Endothelial cell of umbilical vein (primary cell): ENCODE data around the gene MAST4. TPM values are rescaled to one million over a fixed set of nuclear protein-coding genes. Genes with fewer than 3 reads are reported as not detected.

Experiments
- BruUV-seq: library from RNA; stranded (reverse); fragments of 400-500 nt; replicated peaks from 2 replicates; lab custom pipeline; 2021; lab: Mats Ljungman, UMichigan
- CTCF ChIA-PET: fragments of 300-600, 350-600 bp; sonication (Branson Sonifier 250); formaldehyde crosslinking; loops from one replicate; lab custom pipeline; 2021; ENCODE audit warnings: antibody characterized with exemption, inconsistent platforms; lab: Charles Lee
- POLR2A ChIA-PET: fragments of 300-600, 350-600 bp; sonication (Branson Sonifier 250); formaldehyde crosslinking; loops from one replicate; lab custom pipeline; 2021; ENCODE audit warnings: antibody characterized with exemption, inconsistent platforms; lab: Charles Lee
- DNase-seq: peaks from one replicate; pipeline ENCODE4 v3.0.0-alpha.2; 2011; ENCODE audit warnings: low read depth, low spot score
- FAIRE-seq: peaks from 2 replicates; lab custom pipeline; 2011; peaks lifted over from hg19 to GRCh38; lab: Jason Lieb, UNC
- H2AFZ ChIP-seq: 2 replicates; pipeline ENCODE4 v1.6.0; 2012; ENCODE audit warnings: low read depth, low read length, control low read depth, inconsistent platforms
- H3K27ac ChIP-seq: 2 replicates; pipeline ENCODE4 v1.5.1; 2011; ENCODE audit warnings: low read depth, mild to moderate bottlenecking, control low read depth, low read length, moderate library complexity; ENCODE audit not compliant: insufficient read depth
- H3K27me3 ChIP-seq, 2 experiments: 2 replicates each; pipeline versions ENCODE4 v1.6.0 to v1.6.1; 2011; ENCODE audit warnings: low read length in 2 of 2, mixed read lengths in 1 of 2; ENCODE audit not compliant: control insufficient read depth in 2 of 2, insufficient read depth in 2 of 2
- H3K36me3 ChIP-seq, 2 experiments: 2 replicates in 1 of 2; 3 replicates in 1 of 2; pipeline ENCODE4 v1.5.1; 2011; ENCODE audit warnings: low read length in 2 of 2, mild to moderate bottlenecking in 1 of 2, moderate library complexity in 1 of 2; ENCODE audit not compliant: control insufficient read depth in 2 of 2, insufficient read depth in 2 of 2; ENCODE audit errors: extremely low read depth in 1 of 2
- H3K4me1 ChIP-seq: 3 replicates; pipeline ENCODE4 v1.5.1; 2011; ENCODE audit warnings: mild to moderate bottlenecking, low read length; ENCODE audit not compliant: control insufficient read depth, insufficient read depth; ENCODE audit errors: extremely low read depth
- H3K4me2 ChIP-seq: 2 replicates; pipeline ENCODE4 v1.6.1; 2011; ENCODE audit warnings: low read length, control low read depth, mixed read lengths; ENCODE audit not compliant: insufficient read depth
- H3K4me3 ChIP-seq, 3 experiments: fragments of 200-600 bp in 1 of 3; sonication (generic), shearing (Covaris generic) in 1 of 3; replicated peaks in 1 of 3; 2 replicates each; pipeline ENCODE4 v1.5.1; 2011 to 2016; ENCODE audit warnings: control low read depth in 3 of 3, low read length in 3 of 3, mild to moderate bottlenecking in 2 of 3, inconsistent platforms in 1 of 3, low read depth in 1 of 3, moderate library complexity in 1 of 3; ENCODE audit not compliant: insufficient read depth in 1 of 3
- H3K79me2 ChIP-seq: 2 replicates; pipeline ENCODE4 v1.6.0; 2012; ENCODE audit warnings: low read length, inconsistent platforms; ENCODE audit not compliant: control insufficient read depth, insufficient read depth
- H3K9ac ChIP-seq: replicated peaks from 2 replicates; pipeline ENCODE3; 2011; ENCODE audit warnings: low read length, control low read depth; ENCODE audit not compliant: insufficient read depth; ENCODE audit errors: extremely low read depth
- H3K9me1 ChIP-seq: replicated peaks from 3 replicates; pipeline ENCODE4 v1.6.0; 2011; ENCODE audit warnings: mild to moderate bottlenecking, low read length; ENCODE audit not compliant: control insufficient read depth, insufficient read depth; ENCODE audit errors: extremely low read depth
- H3K9me3 ChIP-seq: replicated peaks from 2 replicates; pipeline ENCODE4 v1.5.1; 2012; ENCODE audit warnings: low read length, inconsistent platforms; ENCODE audit not compliant: control insufficient read depth, insufficient read depth
- H4K20me1 ChIP-seq: replicated peaks from 2 replicates; pipeline ENCODE3; 2011; ENCODE audit warnings: mild to moderate bottlenecking, low read length; ENCODE audit not compliant: control insufficient read depth, insufficient read depth; ENCODE audit errors: extremely low read depth
- EZH2 ChIP-seq: IDR thresholded peaks from 2 replicates; pipeline ENCODE4 v1.6.1; 2012; ENCODE audit warnings: borderline replicate concordance, low read depth, mild to moderate bottlenecking, moderate library complexity, low read length, inconsistent platforms; ENCODE audit not compliant: severe bottlenecking
- FOS ChIP-seq: IDR thresholded peaks from 2 replicates; pipeline ENCODE4 v1.6.1; 2011; ENCODE audit warnings: mild to moderate bottlenecking, low read length, moderate library complexity, borderline replicate concordance; ENCODE audit not compliant: insufficient read depth
- GATA2 ChIP-seq: IDR thresholded peaks from 2 replicates; pipeline ENCODE4 v1.7.0; 2011; ENCODE audit warnings: low read depth, mild to moderate bottlenecking, moderate library complexity, mixed read lengths, low read length; ENCODE audit not compliant: insufficient read length, insufficient read depth
- JUN ChIP-seq: IDR thresholded peaks from 2 replicates; pipeline ENCODE4 v1.6.1; 2011; ENCODE audit warnings: borderline replicate concordance, low read depth; ENCODE audit not compliant: insufficient read length, insufficient read depth
- MYC ChIP-seq: IDR thresholded peaks from one replicate; pipeline ENCODE4 v1.6.1; 2011; ENCODE audit warnings: mild to moderate bottlenecking, low read depth, low read length
- POLR2A ChIP-seq: IDR thresholded peaks from 2 replicates; pipeline ENCODE4 v1.6.1; 2012; ENCODE audit warnings: low read depth, mild to moderate bottlenecking, control low read depth, low read length
- POLR2AphosphoS5 ChIP-seq: IDR thresholded peaks from 2 replicates; pipeline ENCODE4 v1.6.1; 2012; ENCODE audit warnings: low read depth, mild to moderate bottlenecking, control low read depth, low read length, moderate library complexity; ENCODE audit not compliant: insufficient read depth
- dilution Hi-C: fragments of 300-500 bp; cut with MboI; formaldehyde crosslinking; loops from one replicate; pipeline ENCODE4 v1.15.0; 2019; ENCODE audit warnings: low sequenced_read_pairs; ENCODE audit not compliant: extremely low pct_ligation_motif_present
- intact Hi-C: fragments of 100-400 bp; cut with micrococcal nuclease; formaldehyde crosslinking; loops from one replicate; pipeline ENCODE4 v1.10.0; 2022
- polyA plus RNA-seq, 4 experiments: library from polyadenylated mRNA; depleted of rRNA in 3 of 4; stranded (reverse) in 3 of 4; unstranded in 1 of 4; fragments of >200 nt; gene quantifications; 2 replicates each; pipeline versions ENCODE4 v1.2.1 to v1.2.3, GENCODE V29; 2011 to 2012; ENCODE audit warnings: missing spikeins in 1 of 4
- total RNA-seq: library from RNA; stranded (reverse); gene quantifications from 2 replicates; pipeline ENCODE4 v1.2.3, GENCODE V29; 2021
- TF ChIP-seq, protein P1 (sequence below), 2 donors: IDR thresholded peaks; 1 replicate in 1 of 2; 2 replicates in 1 of 2; pipeline ENCODE4 v1.5.1; 2011; ENCODE audit warnings: low read length in 2 of 2, mild to moderate bottlenecking in 2 of 2, moderate library complexity in 2 of 2, control low read depth in 1 of 2, inconsistent platforms in 1 of 2, low read depth in 1 of 2; ENCODE audit not compliant: insufficient read depth in 1 of 2; ENCODE audit errors: extremely low read depth in 1 of 2
- TF ChIP-seq, protein P2 (sequence below): IDR thresholded peaks from 2 replicates; pipeline ENCODE4 v1.6.1; 2011; ENCODE audit not compliant: insufficient read depth, insufficient read length

The MAST4 gene
- total and polyA plus RNA-seq, 2 donors (not counting 3 experiments of a cell fraction or from before 2014, with no cell fraction given): 40.2 to 116 TPM

DNA sequence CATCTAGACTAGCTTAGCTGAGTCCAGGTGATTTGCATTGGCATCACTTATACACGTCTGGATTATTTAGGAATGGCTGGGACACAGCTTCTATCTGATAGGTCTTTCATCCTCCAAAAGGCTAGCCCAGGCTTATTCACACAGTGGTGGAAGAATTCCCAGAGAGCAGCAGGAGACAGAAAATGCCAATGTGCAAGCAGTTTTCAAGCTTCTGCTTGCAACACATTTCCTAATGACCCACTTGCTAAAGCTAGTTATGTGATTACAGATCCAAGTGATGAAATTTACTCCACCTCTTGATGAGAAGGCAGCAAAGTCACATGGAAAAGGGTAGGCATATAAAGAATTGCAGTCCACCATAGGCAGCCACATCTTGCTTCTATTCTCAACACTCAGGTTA lies 44.2 kb upstream of the MAST4 start:
- dilution Hi-C loops: no loop called here
- Histone ChIP-seq H3K9me3 (no peaks in the 10 kb centered on the region), H3K9me1 (no peaks in the 10 kb centered on the region), H3K79me2 (no peaks in the 10 kb centered on the region), H3K9ac (no peak overlapping the region), H3K27ac (no peak overlapping the region), H4K20me1 (no peaks in the 10 kb centered on the region), H3K4me3 (no peak overlapping the region), H3K4me1 (no peaks in the 10 kb centered on the region), H2AFZ (no peak overlapping the region), H3K4me2 (no peak overlapping the region), H3K36me3 (no peaks in the 10 kb centered on the region), H3K27me3 (no peaks in the 10 kb centered on the region)
- POLR2A ChIA-PET: no interaction called here
- no TSS peak for BruUV-seq
- CTCF ChIA-PET: no interaction called here
- TF ChIP-seq, protein P1, sequence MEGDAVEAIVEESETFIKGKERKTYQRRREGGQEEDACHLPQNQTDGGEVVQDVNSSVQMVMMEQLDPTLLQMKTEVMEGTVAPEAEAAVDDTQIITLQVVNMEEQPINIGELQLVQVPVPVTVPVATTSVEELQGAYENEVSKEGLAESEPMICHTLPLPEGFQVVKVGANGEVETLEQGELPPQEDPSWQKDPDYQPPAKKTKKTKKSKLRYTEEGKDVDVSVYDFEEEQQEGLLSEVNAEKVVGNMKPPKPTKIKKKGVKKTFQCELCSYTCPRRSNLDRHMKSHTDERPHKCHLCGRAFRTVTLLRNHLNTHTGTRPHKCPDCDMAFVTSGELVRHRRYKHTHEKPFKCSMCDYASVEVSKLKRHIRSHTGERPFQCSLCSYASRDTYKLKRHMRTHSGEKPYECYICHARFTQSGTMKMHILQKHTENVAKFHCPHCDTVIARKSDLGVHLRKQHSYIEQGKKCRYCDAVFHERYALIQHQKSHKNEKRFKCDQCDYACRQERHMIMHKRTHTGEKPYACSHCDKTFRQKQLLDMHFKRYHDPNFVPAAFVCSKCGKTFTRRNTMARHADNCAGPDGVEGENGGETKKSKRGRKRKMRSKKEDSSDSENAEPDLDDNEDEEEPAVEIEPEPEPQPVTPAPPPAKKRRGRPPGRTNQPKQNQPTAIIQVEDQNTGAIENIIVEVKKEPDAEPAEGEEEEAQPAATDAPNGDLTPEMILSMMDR (IDR thresholded peaks at IDR 0.05; ENCODE audit: extremely low read depth in 1 of 2, insufficient read depth in 1 of 2, low read depth in 1 of 2, low read length in 2 of 2): no peak
- no peak for TF ChIP-seq EZH2
- no peak for TF ChIP-seq POLR2A
- no peak for TF ChIP-seq FOS
- TF ChIP-seq, protein P2, sequence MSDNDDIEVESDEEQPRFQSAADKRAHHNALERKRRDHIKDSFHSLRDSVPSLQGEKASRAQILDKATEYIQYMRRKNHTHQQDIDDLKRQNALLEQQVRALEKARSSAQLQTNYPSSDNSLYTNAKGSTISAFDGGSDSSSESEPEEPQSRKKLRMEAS: no peak
- no peak for TF ChIP-seq JUN
- no peak for TF ChIP-seq MYC
- TF ChIP-seq GATA2: no peak
- no peak for TF ChIP-seq POLR2AphosphoS5
- DNase-seq: no peak
- intact Hi-C loops: no loop called here
- FAIRE-seq: no peak
